K562 (cell line): ENCODE results near the gene AGPAT1. TPM values are rescaled to one million over a fixed set of nuclear protein-coding genes. Genes with fewer than 3 reads are reported as not detected.

Experiments used
- KDM4B ChIP-seq, 2 experiments: fragments of 450-650 bp in 1 of 2; sonication (generic) in 1 of 2; IDR thresholded peaks; 2 replicates each; pipeline ENCODE4 v1.6.1; 2016 to 2017; ENCODE audit warnings: borderline replicate concordance in 2 of 2, antibody characterized with exemption in 1 of 2, low read depth in 1 of 2, mild to moderate bottlenecking in 1 of 2
- polyA plus RNA-seq, 8 experiments: library from polyadenylated mRNA; depleted of rRNA in 4 of 8; stranded (reverse) in 5 of 8; unstranded in 3 of 8; fragments of >200 nt; fragmentation: Nextera tagmentation in 2 of 8; fragmentation: Illumina TruSeq in 1 of 8; extraction: Ambion mirVana in 2 of 8; extraction: Trizol in 1 of 8; gene quantifications; 2 replicates each; pipeline versions ENCODE4 v1.2.1 to v1.2.3, GENCODE V29; 2011 to 2014; ENCODE audit warnings: inconsistent platforms in 1 of 8, missing spikeins in 1 of 8
- total RNA-seq, 7 experiments: library from RNA; depleted of rRNA in 6 of 7; stranded (reverse); fragments of >200 nt in 6 of 7; fragmentation: Illumina TruSeq in 2 of 7; extraction: Trizol in 2 of 7; gene quantifications; 2 replicates each; pipeline versions ENCODE4 v1.2.1 to v1.2.3, GENCODE V29; 2011 to 2021; ENCODE audit warnings: low replicate concordance in 1 of 7
- TF ChIP-seq, protein P1 (sequence below): fragments of 450-650 bp; IDR thresholded peaks from 2 replicates; pipeline ENCODE4 v1.6.1; 2016; ENCODE audit warnings: mild to moderate bottlenecking, moderate library complexity

Gene AGPAT1
- total and polyA plus RNA-seq, 9 of the 15 experiments (the other 6 are each of a cell fraction or from before 2014, with no cell fraction given): 37.9 to 176 (median 69.4) TPM

DNA sequence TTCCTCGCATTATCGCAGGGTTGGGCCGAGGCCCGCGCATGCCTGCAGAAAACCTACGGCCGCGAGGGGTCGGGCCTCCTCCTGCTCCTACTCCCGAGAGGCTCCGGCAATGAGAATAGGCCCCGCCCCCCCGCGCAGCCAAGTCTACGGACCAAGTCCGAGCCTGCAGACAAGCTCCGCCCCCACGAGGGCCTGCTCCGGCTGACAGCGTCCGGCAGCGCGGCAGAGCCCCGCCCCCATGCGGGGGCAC, 19.7 kb upstream of the AGPAT1 start (continued):
- TF ChIP-seq, protein P1, sequence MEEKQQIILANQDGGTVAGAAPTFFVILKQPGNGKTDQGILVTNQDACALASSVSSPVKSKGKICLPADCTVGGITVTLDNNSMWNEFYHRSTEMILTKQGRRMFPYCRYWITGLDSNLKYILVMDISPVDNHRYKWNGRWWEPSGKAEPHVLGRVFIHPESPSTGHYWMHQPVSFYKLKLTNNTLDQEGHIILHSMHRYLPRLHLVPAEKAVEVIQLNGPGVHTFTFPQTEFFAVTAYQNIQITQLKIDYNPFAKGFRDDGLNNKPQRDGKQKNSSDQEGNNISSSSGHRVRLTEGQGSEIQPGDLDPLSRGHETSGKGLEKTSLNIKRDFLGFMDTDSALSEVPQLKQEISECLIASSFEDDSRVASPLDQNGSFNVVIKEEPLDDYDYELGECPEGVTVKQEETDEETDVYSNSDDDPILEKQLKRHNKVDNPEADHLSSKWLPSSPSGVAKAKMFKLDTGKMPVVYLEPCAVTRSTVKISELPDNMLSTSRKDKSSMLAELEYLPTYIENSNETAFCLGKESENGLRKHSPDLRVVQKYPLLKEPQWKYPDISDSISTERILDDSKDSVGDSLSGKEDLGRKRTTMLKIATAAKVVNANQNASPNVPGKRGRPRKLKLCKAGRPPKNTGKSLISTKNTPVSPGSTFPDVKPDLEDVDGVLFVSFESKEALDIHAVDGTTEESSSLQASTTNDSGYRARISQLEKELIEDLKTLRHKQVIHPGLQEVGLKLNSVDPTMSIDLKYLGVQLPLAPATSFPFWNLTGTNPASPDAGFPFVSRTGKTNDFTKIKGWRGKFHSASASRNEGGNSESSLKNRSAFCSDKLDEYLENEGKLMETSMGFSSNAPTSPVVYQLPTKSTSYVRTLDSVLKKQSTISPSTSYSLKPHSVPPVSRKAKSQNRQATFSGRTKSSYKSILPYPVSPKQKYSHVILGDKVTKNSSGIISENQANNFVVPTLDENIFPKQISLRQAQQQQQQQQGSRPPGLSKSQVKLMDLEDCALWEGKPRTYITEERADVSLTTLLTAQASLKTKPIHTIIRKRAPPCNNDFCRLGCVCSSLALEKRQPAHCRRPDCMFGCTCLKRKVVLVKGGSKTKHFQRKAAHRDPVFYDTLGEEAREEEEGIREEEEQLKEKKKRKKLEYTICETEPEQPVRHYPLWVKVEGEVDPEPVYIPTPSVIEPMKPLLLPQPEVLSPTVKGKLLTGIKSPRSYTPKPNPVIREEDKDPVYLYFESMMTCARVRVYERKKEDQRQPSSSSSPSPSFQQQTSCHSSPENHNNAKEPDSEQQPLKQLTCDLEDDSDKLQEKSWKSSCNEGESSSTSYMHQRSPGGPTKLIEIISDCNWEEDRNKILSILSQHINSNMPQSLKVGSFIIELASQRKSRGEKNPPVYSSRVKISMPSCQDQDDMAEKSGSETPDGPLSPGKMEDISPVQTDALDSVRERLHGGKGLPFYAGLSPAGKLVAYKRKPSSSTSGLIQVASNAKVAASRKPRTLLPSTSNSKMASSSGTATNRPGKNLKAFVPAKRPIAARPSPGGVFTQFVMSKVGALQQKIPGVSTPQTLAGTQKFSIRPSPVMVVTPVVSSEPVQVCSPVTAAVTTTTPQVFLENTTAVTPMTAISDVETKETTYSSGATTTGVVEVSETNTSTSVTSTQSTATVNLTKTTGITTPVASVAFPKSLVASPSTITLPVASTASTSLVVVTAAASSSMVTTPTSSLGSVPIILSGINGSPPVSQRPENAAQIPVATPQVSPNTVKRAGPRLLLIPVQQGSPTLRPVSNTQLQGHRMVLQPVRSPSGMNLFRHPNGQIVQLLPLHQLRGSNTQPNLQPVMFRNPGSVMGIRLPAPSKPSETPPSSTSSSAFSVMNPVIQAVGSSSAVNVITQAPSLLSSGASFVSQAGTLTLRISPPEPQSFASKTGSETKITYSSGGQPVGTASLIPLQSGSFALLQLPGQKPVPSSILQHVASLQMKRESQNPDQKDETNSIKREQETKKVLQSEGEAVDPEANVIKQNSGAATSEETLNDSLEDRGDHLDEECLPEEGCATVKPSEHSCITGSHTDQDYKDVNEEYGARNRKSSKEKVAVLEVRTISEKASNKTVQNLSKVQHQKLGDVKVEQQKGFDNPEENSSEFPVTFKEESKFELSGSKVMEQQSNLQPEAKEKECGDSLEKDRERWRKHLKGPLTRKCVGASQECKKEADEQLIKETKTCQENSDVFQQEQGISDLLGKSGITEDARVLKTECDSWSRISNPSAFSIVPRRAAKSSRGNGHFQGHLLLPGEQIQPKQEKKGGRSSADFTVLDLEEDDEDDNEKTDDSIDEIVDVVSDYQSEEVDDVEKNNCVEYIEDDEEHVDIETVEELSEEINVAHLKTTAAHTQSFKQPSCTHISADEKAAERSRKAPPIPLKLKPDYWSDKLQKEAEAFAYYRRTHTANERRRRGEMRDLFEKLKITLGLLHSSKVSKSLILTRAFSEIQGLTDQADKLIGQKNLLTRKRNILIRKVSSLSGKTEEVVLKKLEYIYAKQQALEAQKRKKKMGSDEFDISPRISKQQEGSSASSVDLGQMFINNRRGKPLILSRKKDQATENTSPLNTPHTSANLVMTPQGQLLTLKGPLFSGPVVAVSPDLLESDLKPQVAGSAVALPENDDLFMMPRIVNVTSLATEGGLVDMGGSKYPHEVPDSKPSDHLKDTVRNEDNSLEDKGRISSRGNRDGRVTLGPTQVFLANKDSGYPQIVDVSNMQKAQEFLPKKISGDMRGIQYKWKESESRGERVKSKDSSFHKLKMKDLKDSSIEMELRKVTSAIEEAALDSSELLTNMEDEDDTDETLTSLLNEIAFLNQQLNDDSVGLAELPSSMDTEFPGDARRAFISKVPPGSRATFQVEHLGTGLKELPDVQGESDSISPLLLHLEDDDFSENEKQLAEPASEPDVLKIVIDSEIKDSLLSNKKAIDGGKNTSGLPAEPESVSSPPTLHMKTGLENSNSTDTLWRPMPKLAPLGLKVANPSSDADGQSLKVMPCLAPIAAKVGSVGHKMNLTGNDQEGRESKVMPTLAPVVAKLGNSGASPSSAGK: no peak
- TF ChIP-seq KDM4B (IDR thresholded peaks at IDR 0.05; ENCODE audit: borderline replicate concordance in 2 of 2, low read depth in 1 of 2): 0 out of 4 replicates have a peak, but pooled peaks of 1 of the 2 experiments have one; percentile 65
